CD1c-positive myeloid dendritic cell (primary cell): ENCODE measurements around the gene RNF220.
A peak's percentile ranks its signal among the peaks of the same experiment; 100 is the strongest.
"Not testable (repeated sequence)": the region's sequence is repeated elsewhere in the genome, so short reads cannot be mapped to it uniquely, and the experiment has no call there.

Source experiments
- DNase-seq: peaks from one replicate; pipeline ENCODE4 v3.0.0-alpha.2; 2016; ENCODE audit errors: extremely low spot score

The RNF220 gene

GRCh38 chr1:44549510-44549909, 144.5 kb downstream of the RNF220 start:
- DNase-seq, result peak; percentile 5

- no peak for DNase-seq
Observed at GRCh38 chr1:44553127-44553758, 148.2 kb downstream of the RNF220 start.

GRCh38 chr1:44553771-44554170, 148.7 kb downstream of the RNF220 start:
- no peak for DNase-seq

- DNase-seq, result no peak
Observed at GRCh38 chr1:44554706-44555105, 149.7 kb downstream of the RNF220 start.

- DNase-seq, result no peak
Observed at GRCh38 chr1:44557778-44558177, 152.7 kb downstream of the RNF220 start.

- no peak for DNase-seq
Observed at GRCh38 chr1:44558883-44559282, 153.8 kb downstream of the RNF220 start.

GRCh38 chr1:44559330-44559729, 154.3 kb downstream of the RNF220 start:
- no peak for DNase-seq

- no peak for DNase-seq
Observed at GRCh38 chr1:44559913-44560312, 154.9 kb downstream of the RNF220 start.

GRCh38 chr1:44560696-44561095, 155.6 kb downstream of the RNF220 start:
- not testable (repeated sequence) for DNase-seq

- no peak for DNase-seq
Observed at GRCh38 chr1:44565259-44565750, 160.2 kb downstream of the RNF220 start.

- no peak for DNase-seq
Observed at GRCh38 chr1:44565833-44566232, 160.8 kb downstream of the RNF220 start.

- DNase-seq, result no peak
Observed at GRCh38 chr1:44566281-44567046, 161.4 kb downstream of the RNF220 start.

- no peak for DNase-seq
Observed at GRCh38 chr1:44568128-44568900, 163.3 kb downstream of the RNF220 start.

GRCh38 chr1:44569491-44569890, 164.4 kb downstream of the RNF220 start:
- no peak for DNase-seq

- DNase-seq, result peak; percentile 39
Observed at GRCh38 chr1:44571712-44572571, 166.9 kb downstream of the RNF220 start.

GRCh38 chr1:44572572-44572879, 167.5 kb downstream of the RNF220 start:
- DNase-seq, result no peak

- no peak for DNase-seq
Observed at GRCh38 chr1:44575396-44575795, 170.3 kb downstream of the RNF220 start.

GRCh38 chr1:44576456-44577150, 171.5 kb downstream of the RNF220 start:
- DNase-seq, result no peak

GRCh38 chr1:44581205-44581604, 176.2 kb downstream of the RNF220 start:
- no peak for DNase-seq

- DNase-seq, result no peak
Observed at GRCh38 chr1:44584167-44584566, 179.1 kb downstream of the RNF220 start.

GRCh38 chr1:44585315-44585920, 180.4 kb downstream of the RNF220 start:
- no peak for DNase-seq
